Renal pelvis (tissue), 4 donors: Measurements from ENCODE around the gene KCNE1. TPM values are rescaled to one million over a fixed set of nuclear protein-coding genes. Genes with fewer than 3 reads are reported as not detected.

ENCODE experiments used
- DNase-seq: peaks from one replicate; pipeline ENCODE4 v3.0.0-alpha.2; 2013
- polyA plus RNA-seq, 3 donors: library from polyadenylated mRNA; unstranded; fragments of 120-200 nt; gene quantifications; one replicate each; pipeline ENCODE4 v1.2.1, GENCODE V29; 2013; ENCODE audit not compliant: insufficient read length in 3 of 3

KCNE1 gene
- polyA plus RNA-seq, 3 donors = 0.75 to 1.4 (median 1.0) TPM

GRCh38 chr21:34536311-34536710, 24.3 kb upstream of the KCNE1 start:
- no peak for DNase-seq

- no peak for DNase-seq
Observed at GRCh38 chr21:34535886-34536285, 23.9 kb upstream of the KCNE1 start.

DNA sequence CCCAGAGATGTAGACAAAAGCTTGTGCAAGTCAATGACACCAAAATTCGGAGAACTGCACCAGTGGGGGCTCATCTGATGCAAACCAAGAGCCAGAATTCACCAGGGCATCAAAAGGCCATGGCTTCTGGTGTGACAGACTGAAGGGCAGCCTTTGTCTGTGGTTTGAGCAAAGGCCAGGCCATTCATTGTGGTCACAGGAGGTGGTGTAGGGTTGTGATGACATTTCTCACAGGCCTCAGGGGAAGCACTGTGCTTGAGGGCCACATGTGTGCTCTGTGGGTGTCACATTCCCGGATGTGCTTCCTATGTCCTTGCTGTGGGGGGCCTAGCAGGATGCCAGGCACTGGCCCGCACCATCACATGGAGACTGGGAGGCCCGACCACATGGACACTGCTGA, 22.5 kb upstream of the KCNE1 start:
- DNase-seq = no peak

GRCh38 chr21:34533938-34534337, 21.9 kb upstream of the KCNE1 start:
- DNase-seq = no peak

- DNase-seq = no peak
Observed at GRCh38 chr21:34531399-34531798, 19.4 kb upstream of the KCNE1 start.

DNA sequence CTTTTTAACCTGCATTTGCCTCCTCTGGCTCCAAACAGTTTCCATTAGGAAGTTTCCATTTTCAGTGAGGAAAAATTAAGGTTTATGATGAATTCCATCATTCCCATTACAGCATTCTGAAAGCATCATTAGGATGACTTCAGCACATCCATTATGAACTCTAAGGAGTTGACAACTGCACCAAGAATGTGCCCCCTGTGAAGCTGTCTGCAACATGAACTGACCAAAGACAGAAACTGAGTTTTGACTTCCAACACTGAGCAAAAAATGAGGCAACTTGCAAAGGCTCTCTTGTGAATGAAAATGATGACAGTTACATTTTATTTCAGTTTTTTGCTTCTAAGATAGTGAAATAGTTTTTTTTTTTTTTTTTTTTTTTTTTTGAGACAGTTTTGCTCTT, 18.3 kb upstream of the KCNE1 start:
- DNase-seq = no peak

GRCh38 chr21:34528131-34528561, 16.1 kb upstream of the KCNE1 start:
- DNase-seq = no peak

- DNase-seq = peak; percentile 94
Observed at GRCh38 chr21:34526618-34527290, 14.7 kb upstream of the KCNE1 start.

DNA sequence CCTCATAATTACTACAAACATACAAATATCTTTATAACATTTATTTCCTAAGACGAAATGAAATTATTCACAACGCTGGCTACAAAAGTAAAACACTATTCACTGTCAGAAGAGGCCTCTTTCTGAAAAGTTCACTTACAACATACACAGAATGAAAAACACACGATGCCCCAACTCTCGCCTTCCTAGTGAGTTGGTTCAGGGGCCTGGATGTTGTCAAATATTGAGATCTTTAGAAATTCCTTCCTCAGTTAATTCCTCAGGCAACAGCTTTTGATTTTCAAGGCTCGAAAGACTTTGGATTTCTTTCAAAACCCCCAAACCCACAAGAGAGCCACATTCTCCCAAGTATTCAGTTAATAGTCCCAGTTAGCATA, 14.2 kb upstream of the KCNE1 start:
- DNase-seq = no peak

GRCh38 chr21:34524646-34525601, 12.9 kb upstream of the KCNE1 start:
- DNase-seq = no peak

DNA sequence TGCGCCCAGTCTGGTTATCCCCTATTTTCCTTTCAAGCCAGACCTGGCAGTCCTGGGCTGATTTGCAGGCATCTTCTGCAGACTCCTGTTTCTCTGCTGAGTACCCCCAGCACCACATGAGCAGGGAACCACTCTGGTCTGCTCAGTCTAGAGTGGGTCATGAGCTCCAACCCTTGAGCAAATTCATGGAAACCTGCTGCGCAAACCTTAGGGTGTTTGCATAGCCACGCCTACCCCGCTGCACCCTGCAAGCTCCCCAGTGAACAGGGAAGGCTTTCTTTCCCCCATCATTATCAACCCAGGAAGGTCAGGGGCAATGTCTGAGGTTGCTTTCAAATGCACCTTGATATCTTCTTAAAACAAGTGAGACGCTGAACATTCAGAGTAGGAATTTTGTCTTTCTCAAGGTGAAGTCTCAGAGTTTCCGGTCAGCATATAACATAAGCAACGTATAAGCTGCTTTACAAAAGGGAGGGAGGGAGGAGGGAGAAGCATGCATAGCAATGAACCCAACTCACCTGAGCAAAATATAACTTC, 11.1 kb upstream of the KCNE1 start:
- DNase-seq = no peak

DNA sequence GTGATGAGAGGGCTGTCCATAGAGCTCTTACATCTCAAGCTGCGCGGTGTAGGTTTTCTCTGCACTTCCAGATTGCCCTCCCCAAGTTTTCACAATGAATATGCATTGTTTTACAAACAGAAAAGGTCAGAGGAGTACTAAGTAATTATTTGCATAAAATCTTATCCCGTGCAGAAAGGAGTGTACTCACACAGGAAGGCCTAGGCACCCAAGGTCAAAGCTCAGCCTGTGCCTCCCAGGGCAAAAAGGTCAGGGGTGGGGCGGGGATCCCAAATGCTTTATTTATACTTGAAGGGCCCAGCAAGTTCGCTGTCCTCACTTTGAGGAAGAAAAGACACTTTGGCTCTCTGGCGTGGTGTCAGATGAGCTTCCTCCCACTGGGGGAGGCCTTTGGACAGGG, 10.3 kb upstream of the KCNE1 start:
- DNase-seq = no peak

- DNase-seq = no peak
Observed at GRCh38 chr21:34521561-34521960, 9.6 kb upstream of the KCNE1 start.

GRCh38 chr21:34520764-34521508, 8.9 kb upstream of the KCNE1 start:
- no peak for DNase-seq

GRCh38 chr21:34520281-34520680, 8.3 kb upstream of the KCNE1 start:
- DNase-seq = no peak

- no peak for DNase-seq
Observed at GRCh38 chr21:34519694-34520093, 7.7 kb upstream of the KCNE1 start.

DNA sequence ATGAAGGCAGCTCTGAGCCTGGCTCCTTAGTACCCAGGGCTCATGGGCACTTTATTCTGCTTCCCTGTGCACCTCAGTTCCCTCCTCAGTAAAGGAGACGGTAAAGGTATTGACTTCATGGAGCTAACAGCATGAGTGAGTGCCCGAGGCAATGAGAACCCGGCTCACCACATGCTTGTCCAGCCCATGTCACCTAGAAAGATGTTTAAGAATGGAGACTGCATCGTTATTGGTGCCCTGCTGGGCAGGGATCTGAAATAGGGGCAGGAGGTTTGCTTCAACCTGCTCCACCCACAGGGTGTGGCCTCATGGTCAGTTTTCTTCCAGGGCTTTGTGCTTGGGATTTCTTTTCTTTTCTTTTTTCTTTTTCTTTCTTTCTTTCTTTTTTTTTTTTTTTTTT, 7.0 kb upstream of the KCNE1 start:
- no peak for DNase-seq

DNA sequence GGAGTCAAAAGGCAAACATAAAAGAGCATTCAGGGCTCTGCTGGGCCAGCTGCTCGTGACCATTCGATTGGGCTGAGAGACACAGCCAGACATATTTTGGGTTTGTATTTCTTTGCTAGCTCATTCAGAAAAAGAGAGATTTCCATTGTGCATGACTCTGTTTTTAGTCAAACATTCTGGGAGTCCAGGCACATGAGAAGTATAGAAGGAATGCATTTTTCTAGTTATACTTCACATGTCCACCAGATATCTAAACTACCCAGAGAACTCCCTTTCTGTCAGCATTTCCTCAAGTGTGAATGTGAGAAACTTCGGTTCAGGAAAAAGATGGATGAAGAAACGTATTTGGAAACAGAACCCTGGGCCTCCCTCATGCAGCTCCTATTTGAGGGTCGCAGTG, 6.3 kb upstream of the KCNE1 start:
- DNase-seq = no peak

DNA sequence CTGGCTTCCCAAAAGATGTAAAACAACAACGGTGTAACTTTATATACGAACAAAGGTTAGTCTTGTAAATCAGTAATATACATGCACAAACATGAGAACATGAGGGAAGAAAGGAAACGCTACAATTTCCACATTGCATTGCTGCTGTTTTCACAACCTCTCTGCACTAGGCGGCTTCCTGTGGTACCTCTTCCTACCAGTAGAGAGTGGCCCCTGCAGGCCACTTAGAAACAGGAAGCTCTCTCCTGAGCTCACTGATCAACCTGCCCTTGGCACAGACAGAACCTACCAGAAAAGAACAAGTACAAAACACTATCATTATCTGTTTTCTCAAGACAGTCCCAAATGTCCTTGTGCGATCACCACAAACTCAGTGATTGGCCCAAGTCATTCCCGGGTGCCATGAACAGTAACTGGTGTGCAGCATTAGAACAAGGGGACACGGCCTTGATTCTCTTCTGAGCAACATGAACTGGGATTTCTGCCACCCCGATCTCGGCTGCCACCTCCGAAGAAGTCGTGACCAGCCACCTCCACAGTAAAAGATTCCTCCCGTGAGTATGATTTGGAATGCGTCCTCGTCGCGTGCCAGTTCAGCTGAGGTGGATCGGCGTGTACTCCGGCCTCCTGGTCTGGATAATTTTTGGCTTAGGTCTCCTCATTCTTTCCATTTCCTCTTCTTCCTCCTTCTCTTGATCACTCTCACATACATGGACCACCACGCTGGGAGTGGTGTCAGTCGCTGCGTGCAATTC, 5.7 kb upstream of the KCNE1 start:
- DNase-seq = no peak

DNA sequence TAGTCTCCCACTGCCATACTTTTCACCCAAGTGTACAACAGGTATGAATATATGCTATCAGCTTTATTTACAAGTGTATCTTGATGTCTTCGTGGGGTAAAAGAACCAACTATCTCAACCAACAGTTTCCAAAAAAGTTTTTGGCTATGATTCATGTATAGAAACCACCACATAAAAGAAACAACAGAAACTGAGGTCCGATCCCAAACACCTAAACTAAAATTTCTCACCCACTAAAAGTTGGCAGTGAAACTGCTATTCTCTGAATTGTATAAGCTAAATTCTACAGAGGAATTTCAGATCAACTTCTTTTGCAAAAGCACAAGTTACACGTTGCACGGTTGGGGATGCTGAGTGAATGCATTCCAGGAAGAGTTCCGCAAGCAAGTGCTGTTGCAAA, 5.0 kb upstream of the KCNE1 start:
- DNase-seq = no peak

GRCh38 chr21:34514576-34515115, 2.6 kb upstream of the KCNE1 start:
- no peak for DNase-seq
